HepG2 (cell line): ENCODE measurements around the gene UBE2M. TPM values are rescaled to one million over a fixed set of nuclear protein-coding genes. Genes with fewer than 3 reads are reported as not detected.
A peak's percentile ranks its signal among the peaks of the same experiment; 100 is the strongest.

Experiments
- ARHGAP35 ChIP-seq: sonication (generic); formaldehyde crosslinking; IDR thresholded peaks from 2 replicates; pipeline ENCODE4 v1.9.0; 2022; ENCODE audit warnings: mild to moderate bottlenecking, inconsistent platforms, moderate library complexity, missing genetic modification reagents, borderline replicate concordance
- CREB1 ChIP-seq, 2 experiments: fragments of 450-650 bp in 1 of 2; IDR thresholded peaks; 2 replicates each; pipeline ENCODE4 v1.6.1; 2016 to 2017; ENCODE audit warnings: control low read depth in 1 of 2, mild to moderate bottlenecking in 1 of 2, missing compliant biosample characterization in 1 of 2, missing genetic modification characterization in 1 of 2
- GLI4 ChIP-seq: sonication (generic); formaldehyde crosslinking; IDR thresholded peaks from 2 replicates; pipeline ENCODE4 v1.5.1; 2020; ENCODE audit warnings: missing genetic modification reagents, mild to moderate bottlenecking, moderate library complexity, borderline replicate concordance
- GPBP1L1 ChIP-seq: sonication (generic); formaldehyde crosslinking; IDR thresholded peaks from 2 replicates; pipeline ENCODE4 v1.5.0; 2020; ENCODE audit warnings: mild to moderate bottlenecking, missing genetic modification reagents
- HBP1 ChIP-seq: IDR thresholded peaks from 2 replicates; pipeline ENCODE4 v1.6.1; 2016; ENCODE audit warnings: low read depth, control low read depth
- HMG20A ChIP-seq: IDR thresholded peaks from 2 replicates; pipeline ENCODE4 v1.6.1; 2016; ENCODE audit warnings: borderline replicate concordance
- NFE2L1 ChIP-seq: sonication (generic); formaldehyde crosslinking; IDR thresholded peaks from 2 replicates; pipeline ENCODE4 v1.4.0; 2020; ENCODE audit warnings: missing genetic modification reagents, mild to moderate bottlenecking, borderline replicate concordance
- NFIC ChIP-seq: IDR thresholded peaks from 2 replicates; pipeline ENCODE4 v1.6.1; 2012; ENCODE audit warnings: mild to moderate bottlenecking, low read length, inconsistent platforms
- PAWR ChIP-seq: sonication (generic); formaldehyde crosslinking; IDR thresholded peaks from 2 replicates; pipeline ENCODE4 v1.4.0; 2020; ENCODE audit warnings: missing genetic modification reagents, mild to moderate bottlenecking, borderline replicate concordance
- POLR2AphosphoS5 ChIP-seq: IDR thresholded peaks from 2 replicates; pipeline ENCODE4 v1.6.1; 2012; ENCODE audit warnings: low read depth, low read length
- PRPF4 ChIP-seq: fragments of 200-400 bp; formaldehyde crosslinking; IDR thresholded peaks from 2 replicates; pipeline ENCODE4 v1.6.1; 2016; ENCODE audit warnings: low read length, low read depth; ENCODE audit not compliant: poor library complexity, severe bottlenecking
- RORA ChIP-seq: sonication (generic); formaldehyde crosslinking; IDR thresholded peaks from 2 replicates; pipeline ENCODE4 v1.5.0; 2020; ENCODE audit warnings: mild to moderate bottlenecking, missing genetic modification reagents, moderate library complexity
- STAT6 ChIP-seq: sonication (generic); formaldehyde crosslinking; IDR thresholded peaks from 2 replicates; pipeline ENCODE4 v1.4.0; 2020; ENCODE audit warnings: missing genetic modification reagents, mild to moderate bottlenecking, borderline replicate concordance
- ZBTB1 ChIP-seq: sonication (generic); formaldehyde crosslinking; IDR thresholded peaks from 2 replicates; pipeline ENCODE4 v1.4.0; 2020; ENCODE audit warnings: missing genetic modification reagents, borderline replicate concordance
- ZNF432 ChIP-seq: sonication (generic); formaldehyde crosslinking; IDR thresholded peaks from 2 replicates; pipeline ENCODE4 v1.5.0; 2020; ENCODE audit warnings: missing genetic modification reagents, mild to moderate bottlenecking, borderline replicate concordance
- ZNF672 ChIP-seq: sonication (generic); formaldehyde crosslinking; IDR thresholded peaks from 2 replicates; pipeline ENCODE4 v1.8.1; 2022; ENCODE audit warnings: missing genetic modification reagents
- ZNF724P ChIP-seq: sonication (generic); formaldehyde crosslinking; IDR thresholded peaks from 2 replicates; pipeline ENCODE4 v1.8.0; 2022; ENCODE audit warnings: missing genetic modification reagents, borderline replicate concordance
- ZSCAN20 ChIP-seq: sonication (generic); formaldehyde crosslinking; IDR thresholded peaks from 2 replicates; pipeline ENCODE4 v1.4.0; 2020; ENCODE audit warnings: missing genetic modification reagents, mild to moderate bottlenecking, borderline replicate concordance
- polyA plus RNA-seq, 8 experiments: library from polyadenylated mRNA; depleted of rRNA in 3 of 8; stranded (reverse) in 7 of 8; unstranded in 1 of 8; fragments of >200 nt; fragmentation: Illumina TruSeq in 4 of 8; extraction: Trizol in 4 of 8; gene quantifications; 2 replicates each; pipeline versions ENCODE4 v1.2.1 to v1.2.3, GENCODE V29; 2011 to 2016; ENCODE audit warnings: low read depth in 4 of 8, missing spikeins in 1 of 8, mixed read lengths in 1 of 8; ENCODE audit not compliant: insufficient read depth in 1 of 8
- total RNA-seq, 5 experiments: library from RNA; depleted of rRNA; stranded (reverse); fragments of >200 nt; fragmentation: Illumina TruSeq; extraction: Trizol; gene quantifications; 2 replicates each; pipeline ENCODE4 v1.2.3, GENCODE V29; 2016; ENCODE audit warnings: low read depth in 1 of 5
- TF ChIP-seq, protein P1 (sequence below): sonication (generic); formaldehyde crosslinking; IDR thresholded peaks from 2 replicates; pipeline ENCODE4 v1.4.0; 2020; ENCODE audit warnings: missing genetic modification reagents

UBE2M gene
- total and polyA plus RNA-seq, 2 of the 13 experiments (the other 11 are each of a cell fraction or from before 2014, with no cell fraction given), result 36.2 to 50.3 TPM

DNA sequence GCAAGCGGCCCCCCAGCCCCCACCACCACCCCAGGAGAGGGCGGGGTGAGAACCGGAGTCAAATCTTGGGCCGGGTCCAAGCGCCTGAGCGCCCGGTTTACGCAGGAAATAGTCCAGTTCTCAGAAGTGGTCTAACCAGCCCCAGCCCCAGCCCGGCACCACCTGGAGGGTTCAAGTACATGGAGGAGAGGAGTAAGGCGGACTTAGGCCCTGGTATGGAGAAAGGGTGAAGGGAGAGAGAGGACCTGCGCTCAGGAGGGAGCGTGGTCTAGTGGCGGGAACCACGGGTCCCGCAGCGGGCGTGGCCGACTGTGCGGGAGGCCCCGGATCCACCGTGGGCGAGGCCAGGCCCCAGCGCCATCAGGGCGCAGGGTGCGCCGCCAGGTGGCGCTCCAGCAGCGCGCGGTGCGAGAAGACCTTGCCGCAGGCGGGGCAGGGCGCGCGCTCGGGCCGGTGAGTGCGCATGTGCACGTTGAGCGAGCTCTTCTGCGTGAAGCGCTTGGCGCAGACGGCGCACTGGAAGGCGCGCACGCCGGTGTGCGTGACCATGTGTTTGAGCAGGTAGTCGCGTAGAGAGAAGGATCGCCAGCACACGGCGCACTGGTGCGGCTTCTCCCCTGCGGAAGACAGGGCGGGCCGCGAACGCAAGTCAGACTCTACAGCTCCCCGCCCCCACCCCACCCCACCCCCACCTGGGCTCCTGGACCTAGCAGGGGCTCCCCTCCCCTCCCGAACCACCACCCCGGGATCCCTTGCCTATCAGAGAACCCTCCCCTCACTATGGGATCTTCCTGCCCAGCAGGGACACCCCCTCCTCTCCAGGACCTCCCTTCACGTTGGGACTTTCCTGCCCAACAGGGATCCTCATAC lies 44.5 kb downstream of the UBE2M start (continued):
- peak; percentile 66 for TF ChIP-seq PRPF4
- TF ChIP-seq NFIC, result no peak
- TF ChIP-seq ARHGAP35, result no peak; the same call in 1 of the 2 replicates
- no peak; the same call in 1 of the 2 replicates for TF ChIP-seq ZBTB1 (CRISPR knock-in tag)
- TF ChIP-seq GLI4 (CRISPR knock-in tag), result no peak
- TF ChIP-seq, protein P1, sequence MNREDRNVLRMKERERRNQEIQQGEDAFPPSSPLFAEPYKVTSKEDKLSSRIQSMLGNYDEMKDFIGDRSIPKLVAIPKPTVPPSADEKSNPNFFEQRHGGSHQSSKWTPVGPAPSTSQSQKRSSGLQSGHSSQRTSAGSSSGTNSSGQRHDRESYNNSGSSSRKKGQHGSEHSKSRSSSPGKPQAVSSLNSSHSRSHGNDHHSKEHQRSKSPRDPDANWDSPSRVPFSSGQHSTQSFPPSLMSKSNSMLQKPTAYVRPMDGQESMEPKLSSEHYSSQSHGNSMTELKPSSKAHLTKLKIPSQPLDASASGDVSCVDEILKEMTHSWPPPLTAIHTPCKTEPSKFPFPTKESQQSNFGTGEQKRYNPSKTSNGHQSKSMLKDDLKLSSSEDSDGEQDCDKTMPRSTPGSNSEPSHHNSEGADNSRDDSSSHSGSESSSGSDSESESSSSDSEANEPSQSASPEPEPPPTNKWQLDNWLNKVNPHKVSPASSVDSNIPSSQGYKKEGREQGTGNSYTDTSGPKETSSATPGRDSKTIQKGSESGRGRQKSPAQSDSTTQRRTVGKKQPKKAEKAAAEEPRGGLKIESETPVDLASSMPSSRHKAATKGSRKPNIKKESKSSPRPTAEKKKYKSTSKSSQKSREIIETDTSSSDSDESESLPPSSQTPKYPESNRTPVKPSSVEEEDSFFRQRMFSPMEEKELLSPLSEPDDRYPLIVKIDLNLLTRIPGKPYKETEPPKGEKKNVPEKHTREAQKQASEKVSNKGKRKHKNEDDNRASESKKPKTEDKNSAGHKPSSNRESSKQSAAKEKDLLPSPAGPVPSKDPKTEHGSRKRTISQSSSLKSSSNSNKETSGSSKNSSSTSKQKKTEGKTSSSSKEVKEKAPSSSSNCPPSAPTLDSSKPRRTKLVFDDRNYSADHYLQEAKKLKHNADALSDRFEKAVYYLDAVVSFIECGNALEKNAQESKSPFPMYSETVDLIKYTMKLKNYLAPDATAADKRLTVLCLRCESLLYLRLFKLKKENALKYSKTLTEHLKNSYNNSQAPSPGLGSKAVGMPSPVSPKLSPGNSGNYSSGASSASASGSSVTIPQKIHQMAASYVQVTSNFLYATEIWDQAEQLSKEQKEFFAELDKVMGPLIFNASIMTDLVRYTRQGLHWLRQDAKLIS (CRISPR knock-in tag), result no peak
- TF ChIP-seq GPBP1L1, result no peak
- no peak for TF ChIP-seq RORA (CRISPR knock-in tag)
- peak; percentile 92 for TF ChIP-seq POLR2AphosphoS5
- TF ChIP-seq STAT6 (CRISPR knock-in tag), result no peak
- TF ChIP-seq NFE2L1 (CRISPR knock-in tag), result no peak
- TF ChIP-seq ZNF724P (CRISPR knock-in tag), result no peak
- TF ChIP-seq ZNF672 (CRISPR knock-in tag), result no peak
- 0 out of 2 replicates have a peak, but pooled peaks have one; percentile 64 for TF ChIP-seq HBP1 (CRISPR knock-in tag)
- 0 out of 2 replicates have a peak, but pooled peaks have one; percentile 45 for TF ChIP-seq PAWR
- no peak for TF ChIP-seq HMG20A (CRISPR knock-in tag)
- no peak for TF ChIP-seq ZNF432 (CRISPR knock-in tag)
- no peak for TF ChIP-seq ZSCAN20
- peak; percentile 38; the same call in 1 of the 2 replicates for TF ChIP-seq CREB1 (IDR thresholded peaks at IDR 0.05)
- TF ChIP-seq CREB1 (CRISPR knock-in tag; IDR thresholded peaks at IDR 0.05), result no peak
